HG03469 (cell line): Measurements from ENCODE around the gene TFAP2C.
"Not testable (repeated sequence)": the region's sequence is repeated elsewhere in the genome, so short reads cannot be mapped to it uniquely, and the experiment has no call there.

ENCODE experiments used
- ATAC-seq: cut with Tn5 transposase; IDR thresholded peaks from one replicate; pipeline ENCODE4 v1.9.1; 2021; ENCODE audit warnings: mild to moderate bottlenecking, moderate library complexity, moderate number of reproducible peaks; ENCODE audit not compliant: unreplicated experiment

Gene TFAP2C

DNA sequence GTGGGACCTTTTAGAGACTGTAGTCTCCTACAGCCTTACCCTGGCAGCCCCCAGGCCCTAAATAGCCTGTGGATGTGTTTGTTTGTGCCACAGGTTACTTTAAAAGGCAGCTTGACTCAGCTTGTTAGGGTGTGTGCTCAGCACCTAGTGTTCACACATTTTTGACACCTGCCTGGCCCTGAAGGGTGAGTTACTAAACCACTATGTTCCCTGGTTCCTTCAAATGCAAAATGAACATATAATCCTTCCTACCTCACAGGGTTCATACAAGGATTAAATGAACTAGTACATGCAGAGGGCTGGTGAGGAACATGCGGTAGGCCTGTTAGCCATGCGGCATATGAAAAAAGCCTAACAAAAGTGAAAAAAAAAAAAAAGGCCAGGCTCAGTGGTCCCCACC, 14.9 kb upstream of the TFAP2C start:
- no peak for ATAC-seq

DNA sequence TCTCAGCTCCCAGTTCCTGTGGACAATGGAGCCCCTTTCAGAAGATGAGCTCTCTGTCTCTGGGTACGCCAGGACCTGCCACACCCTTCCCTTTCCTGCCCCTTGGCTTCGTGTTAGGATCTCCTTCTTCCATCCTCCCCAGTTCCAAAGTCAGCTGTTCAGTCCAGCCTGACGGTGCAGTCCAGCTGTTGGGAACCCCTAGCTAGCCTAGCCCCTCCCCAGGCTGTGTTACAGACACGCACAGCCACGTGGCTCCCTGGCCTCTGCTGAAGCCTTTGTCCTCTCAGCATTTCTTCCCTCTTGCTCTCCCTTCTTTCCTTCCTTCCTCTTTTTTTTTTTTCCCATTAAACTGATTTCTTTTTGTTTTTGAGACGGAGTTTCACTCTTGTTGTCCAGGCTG, 12.4 kb upstream of the TFAP2C start:
- no peak for ATAC-seq

DNA sequence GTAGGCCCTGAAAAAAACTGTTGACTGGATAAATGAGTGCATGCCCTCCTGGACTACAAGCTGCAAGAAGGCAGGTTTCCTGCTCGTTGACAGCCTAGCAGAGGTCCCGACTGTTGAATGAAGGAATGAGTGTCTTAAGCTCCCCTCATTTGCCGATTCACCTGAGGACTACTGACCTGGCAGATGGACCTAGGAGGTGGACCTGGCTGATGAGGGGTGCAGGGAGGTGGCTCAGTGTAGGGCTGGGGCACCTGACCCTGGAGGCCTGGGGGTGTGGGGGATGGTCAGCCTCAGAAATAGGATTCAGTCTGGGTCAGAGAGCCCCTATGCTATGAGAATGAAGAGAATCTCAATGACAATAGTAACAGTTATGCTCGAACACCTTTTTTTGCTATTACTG, 11.6 kb upstream of the TFAP2C start:
- ATAC-seq = no peak

DNA sequence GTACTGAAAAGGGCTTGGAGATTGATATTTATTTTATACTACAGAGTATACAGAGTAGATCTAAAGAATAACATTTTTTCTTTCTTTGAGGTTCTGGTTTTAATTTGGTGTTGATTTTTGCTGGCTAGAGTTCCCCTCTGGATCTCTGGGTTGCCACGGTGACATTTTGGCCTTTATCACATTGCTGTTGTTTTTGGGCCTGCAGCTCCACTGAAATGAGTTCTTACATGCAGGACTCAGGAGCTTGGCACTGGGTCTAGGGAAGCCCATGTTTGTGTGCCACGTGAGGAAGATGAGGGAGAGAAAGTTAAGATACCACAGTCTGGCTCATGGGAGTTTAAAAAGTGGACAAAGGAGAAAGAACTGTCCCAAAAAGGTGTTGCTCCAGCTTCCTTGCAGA, 7.4 kb upstream of the TFAP2C start:
- no peak for ATAC-seq

DNA sequence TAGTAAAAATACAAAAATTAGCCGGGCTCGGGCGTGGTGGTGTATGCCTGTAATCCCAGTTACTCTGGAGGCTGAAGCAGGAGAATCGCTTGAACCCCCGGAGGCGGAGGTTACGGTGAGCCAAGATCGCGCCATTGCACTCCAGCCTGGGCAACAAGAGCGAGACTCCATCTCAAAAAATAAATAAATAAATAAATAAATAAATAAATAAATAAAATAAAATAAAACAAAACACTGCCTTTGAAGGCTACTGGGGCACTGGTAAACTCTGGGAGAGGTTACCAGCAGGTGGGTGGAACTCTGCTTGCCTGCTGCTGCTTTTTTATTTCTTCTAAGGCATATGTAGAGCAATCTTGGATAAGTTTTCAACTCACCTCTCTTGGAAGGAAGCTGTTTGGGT, 5.2 kb upstream of the TFAP2C start:
- not testable (repeated sequence) for ATAC-seq

DNA sequence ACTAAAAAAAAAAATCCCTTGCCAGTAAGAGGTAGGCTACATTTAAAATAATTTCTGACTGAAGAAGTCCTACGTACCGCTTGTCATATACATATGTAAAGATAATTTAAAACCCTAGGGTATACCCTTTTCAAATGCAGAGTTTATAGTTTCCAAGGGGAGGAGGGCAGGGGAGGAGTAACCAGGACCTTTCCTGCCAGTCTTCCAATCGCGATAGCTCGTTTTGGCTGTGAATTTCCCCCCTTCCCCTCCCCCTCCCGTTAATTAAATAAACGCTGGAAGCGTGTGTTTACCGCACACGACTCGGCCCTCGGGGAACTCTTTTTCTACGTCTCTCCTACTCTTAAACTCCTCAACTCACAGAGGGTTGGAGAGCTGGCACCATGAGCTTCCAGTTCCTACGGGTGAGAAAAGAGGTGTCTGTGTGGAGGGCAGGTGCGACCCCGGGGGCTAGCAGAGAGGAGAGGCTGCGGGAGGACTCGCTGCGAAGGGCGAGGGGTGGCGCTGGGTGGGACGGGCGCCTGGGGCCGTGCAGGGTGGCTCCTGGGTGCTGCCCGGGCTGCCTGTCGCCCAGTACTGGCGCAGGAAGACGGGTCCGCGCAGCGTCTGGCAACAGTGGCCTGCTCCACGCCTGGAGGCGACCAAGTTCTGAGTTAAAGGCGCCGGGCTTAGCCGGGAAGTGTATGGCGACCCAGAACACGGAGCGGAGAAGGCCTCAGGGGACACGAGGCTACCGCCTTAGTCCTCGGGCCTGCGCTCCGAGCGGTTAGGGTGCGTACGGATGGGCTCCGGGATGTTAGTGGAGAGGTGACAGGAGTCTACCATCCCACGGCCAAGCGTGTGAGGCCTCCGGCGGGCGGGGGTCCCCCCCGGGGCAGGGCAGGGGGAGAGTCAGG, 4.1 kb upstream of the TFAP2C start:
- ATAC-seq = no peak

DNA sequence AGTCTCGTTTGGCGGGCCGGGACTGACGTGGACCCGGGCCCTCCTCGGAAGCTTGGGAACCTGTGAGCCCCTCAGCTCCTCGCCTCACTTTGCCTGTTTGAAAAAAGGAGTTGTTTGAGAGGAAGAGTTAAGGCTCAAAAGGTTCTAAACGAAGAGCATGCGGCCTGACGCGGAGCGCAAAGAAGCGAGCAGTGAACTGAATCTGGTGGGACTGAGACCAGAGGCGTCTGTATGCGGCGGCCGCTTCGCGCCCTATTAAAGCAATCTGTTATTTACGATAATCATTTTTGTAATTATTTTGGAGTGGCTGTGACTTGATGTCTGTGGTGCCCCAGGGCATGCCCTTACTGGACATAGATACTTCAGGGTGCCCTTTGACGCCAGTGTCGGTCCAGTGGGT, 3.3 kb upstream of the TFAP2C start:
- ATAC-seq = no peak

DNA sequence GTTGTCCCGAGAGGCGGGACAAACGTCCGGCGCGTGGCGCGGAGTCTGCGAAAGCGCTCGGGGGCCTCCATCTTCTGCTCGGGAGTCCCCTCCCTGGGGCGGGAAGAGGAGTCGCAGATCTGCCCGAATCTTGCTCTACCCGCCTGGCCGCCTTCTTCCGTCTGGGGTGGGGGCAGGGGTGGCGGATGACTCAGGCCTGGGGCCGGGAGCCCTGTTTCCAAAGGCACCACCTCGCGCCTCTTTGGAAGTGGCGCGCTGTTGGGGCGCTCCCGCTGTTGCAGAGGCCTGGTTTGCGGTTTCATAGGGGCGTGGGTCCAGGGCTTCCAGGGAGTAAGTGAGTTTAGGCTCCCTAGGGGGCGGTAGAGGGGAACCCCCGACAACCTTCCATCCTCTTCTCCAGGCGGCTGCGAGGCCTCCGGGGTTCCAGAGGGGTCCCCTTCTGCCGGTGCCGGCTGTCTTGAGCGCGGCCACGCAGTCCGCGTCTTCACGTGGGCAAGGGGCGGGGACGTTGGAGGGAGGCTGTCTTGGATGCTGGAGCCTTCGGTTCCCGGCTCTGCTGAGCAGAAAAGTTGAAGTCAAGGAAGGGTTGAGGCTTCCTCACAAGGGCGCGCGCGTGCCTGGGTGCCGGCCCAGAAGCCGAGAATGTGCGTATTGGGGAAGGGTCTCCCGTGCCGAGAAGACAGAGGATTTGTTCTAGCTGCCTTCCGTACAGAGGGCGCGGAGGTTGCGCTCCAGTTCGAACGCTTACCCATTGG, 2.6 kb upstream of the TFAP2C start:
- no peak for ATAC-seq

DNA sequence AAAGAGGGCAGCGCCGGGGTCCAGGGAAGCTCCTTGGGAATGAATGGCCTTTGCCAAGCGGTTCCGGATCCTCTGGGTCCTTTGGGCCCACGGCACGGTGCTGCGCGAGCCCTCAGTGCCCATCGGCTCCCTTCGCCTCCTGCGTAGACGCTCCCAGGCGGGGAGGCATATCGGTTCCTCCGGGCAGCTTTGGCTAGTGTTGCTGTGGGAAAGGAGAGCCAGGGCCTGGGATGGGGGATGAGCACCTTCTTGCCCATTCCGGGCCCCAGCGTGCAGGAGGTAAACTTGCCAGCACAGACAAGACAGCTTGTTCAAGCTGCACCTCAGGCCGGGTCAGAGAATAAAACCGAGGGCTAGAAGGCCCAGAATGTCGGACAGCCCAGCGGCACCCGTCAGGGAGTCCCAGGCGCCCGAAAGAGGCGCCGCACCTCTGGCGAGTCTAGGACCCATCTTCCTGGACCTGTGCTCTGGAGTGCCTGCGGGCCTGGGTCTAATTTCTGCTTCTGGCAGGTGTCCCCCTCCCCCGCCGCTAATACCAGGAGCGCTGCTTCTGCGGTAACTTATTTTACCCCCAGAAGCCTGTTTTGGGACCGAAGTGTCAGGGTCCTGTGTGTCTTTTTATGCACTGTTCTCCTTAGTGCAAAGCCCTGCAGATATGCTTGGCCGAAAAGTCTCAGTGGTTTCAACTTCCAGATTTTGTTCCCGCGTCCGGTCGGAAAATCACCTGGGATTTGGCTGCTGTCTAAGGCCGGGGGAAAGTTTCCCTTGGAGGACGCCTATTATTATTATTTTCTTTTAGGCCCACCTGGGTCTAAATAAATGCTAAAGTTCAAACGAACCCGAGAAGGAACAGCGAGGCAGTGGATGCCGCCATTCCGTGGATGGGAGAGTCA, 1.7 kb upstream of the TFAP2C start:
- ATAC-seq = no peak

DNA sequence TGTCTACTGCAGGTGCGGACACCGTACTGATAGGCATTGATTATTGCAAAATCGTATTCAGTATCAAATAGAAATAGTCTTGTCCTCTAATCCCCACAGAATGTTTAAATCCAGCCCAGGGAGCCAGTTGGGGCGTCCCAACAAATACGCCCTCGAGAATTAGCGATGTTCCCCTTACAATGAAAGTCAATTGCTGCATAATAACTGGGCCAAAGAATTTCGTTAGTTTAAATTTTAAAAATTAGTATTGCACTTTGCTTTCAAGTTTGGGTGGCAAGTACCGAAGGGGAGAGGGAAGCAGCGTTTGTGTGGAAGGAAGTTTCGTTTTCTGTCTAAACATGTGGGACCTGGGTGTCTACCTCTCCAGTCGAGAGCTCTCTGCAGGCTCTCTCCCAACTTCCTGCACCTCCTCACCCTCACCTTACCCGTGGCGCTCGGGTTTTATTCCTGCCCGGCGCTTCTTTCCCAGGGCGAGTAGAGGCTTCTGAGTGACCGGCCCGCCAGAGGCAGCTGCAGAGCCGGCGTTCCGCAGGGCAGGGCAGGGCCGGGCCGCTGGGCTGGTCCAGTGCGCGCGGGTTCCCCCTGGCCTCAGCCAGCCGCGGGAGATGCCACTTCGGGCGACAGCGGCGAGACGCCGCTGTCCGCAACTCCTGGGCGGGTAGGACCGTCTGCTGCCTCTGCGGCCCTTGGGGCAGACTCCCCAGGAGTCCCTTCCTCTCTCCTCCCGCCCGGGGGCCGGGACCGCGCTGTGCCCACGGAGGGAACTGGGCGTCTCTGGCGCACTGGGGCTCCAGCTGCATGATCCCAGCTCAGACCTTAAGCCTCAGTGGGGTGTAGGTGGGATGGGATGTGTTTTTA, 862 bp upstream of the TFAP2C start:
- no peak for ATAC-seq

DNA sequence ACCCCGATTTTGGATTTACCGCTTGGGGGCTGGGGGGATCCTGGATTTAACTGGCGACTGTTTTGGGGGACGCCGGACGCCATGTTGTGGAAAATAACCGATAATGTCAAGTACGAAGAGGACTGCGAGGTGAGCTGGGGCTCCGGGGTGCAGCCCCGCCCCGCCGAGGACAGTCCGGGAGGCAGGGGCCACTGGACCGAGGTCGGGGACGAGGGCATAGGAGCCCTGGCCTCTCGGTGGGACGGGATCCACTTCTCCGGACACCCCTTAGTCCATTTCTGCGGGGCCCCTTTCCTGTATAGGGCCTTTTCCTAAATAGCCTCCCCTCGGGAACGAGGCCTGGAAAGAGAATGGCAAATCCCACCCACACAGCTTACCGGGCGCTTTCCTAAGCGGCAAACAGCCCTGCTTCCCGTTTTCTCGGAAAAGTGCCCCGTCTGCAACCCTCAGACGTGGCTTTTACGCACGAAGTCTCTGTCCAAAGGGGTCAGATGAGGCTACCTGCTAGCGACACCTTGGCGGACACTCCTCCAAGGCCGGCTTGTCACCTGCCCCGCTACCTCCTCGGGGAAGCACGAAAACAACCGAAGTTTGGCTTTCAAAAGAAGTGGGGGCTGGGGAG, 469 bp downstream of the TFAP2C start:
- ATAC-seq = no peak

DNA sequence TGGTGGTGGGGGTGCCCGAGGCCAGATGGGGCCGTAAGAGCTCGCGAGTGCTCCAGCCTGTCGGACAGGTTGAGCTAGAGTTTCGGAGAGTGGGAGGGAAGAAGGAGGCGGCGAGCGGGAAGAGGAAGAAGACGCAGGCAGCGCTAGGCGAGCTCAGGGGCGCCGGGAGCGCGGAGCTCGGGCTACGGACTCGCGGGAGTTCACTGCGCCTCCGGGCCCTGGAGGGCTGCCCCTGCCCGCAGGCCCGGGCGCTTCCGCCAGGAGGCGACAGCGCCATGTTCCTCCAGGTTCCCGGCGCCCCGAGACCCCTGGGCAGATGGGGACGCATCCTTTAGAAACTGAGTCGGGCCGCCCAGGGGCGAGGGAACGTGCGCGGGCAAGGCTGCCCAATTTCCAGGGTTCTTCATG, 984 bp downstream of the TFAP2C start:
- ATAC-seq = no peak

DNA sequence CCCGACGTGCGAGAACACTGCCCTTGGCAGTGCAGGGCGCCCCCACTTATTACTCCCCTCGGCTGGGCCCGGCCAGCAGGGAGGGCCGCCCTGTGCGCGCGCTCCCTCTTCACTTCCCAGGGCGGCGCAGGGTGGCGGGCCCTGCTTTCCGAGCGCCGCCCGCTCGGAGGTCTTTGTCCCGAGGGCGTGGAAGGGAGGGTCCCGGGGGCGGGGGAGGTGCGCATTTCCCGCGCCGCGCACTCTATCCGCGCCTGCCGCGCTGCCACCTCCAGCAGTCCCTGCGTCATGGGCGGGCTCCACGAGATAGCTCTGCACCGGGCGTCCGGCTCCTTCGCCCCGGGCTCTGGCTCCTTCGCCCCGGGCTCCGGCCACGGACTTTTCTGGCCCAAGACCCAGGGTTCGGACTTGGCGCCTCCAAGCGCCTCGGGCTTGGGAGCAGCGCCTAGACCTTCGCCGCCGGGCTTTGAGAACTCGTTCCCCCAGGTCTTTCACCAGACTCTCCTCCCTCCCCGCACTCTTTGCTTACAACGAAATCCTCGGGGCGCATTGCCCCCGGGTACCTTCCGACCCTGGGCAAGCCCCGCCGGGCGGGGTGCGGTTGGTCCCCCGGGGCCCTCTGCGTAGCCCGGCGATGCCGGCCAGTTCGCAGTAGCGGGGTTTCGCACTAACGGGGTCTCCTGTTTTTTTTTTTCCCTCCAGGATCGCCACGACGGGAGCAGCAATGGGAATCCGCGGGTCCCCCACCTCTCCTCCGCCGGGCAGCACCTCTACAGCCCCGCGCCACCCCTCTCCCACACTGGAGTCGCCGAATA, 1.6 kb downstream of the TFAP2C start:
- ATAC-seq = no peak

DNA sequence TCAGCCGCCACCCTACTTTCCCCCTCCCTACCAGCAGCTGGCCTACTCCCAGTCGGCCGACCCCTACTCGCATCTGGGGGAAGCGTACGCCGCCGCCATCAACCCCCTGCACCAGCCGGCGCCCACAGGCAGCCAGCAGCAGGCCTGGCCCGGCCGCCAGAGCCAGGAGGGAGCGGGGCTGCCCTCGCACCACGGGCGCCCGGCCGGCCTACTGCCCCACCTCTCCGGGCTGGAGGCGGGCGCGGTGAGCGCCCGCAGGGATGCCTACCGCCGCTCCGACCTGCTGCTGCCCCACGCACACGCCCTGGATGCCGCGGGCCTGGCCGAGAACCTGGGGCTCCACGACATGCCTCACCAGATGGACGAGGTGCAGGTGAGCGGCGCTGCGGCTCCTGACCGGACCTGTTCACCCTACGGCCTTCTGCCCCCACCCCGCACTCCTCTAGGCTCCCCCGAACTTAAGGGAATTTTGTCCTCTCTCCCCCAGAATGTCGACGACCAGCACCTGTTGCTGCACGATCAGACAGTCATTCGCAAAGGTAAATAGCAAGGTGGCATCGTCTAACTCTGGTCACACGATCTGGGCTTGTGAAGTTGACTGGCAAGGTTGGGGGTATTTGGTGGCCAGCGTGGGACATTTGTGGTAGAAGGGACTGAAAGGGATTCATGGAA, 2.3 kb downstream of the TFAP2C start:
- no peak for ATAC-seq

DNA sequence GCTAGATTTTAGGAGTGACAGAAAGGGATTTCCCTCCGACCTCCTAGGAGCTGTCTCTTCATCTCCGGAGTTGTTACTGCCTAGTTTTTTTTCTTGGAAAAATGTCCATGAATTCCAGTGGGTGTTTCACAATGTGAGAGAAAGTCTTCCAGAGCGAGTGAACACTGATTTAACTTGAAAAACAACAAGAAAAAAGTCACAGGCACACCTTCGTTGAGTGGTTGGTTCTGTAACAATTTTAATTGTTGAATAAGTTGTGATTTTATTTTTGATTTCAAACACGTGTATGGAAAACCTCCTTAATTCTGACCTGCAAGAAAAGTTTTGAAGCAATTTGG, 2.9 kb downstream of the TFAP2C start:
- no peak for ATAC-seq

DNA sequence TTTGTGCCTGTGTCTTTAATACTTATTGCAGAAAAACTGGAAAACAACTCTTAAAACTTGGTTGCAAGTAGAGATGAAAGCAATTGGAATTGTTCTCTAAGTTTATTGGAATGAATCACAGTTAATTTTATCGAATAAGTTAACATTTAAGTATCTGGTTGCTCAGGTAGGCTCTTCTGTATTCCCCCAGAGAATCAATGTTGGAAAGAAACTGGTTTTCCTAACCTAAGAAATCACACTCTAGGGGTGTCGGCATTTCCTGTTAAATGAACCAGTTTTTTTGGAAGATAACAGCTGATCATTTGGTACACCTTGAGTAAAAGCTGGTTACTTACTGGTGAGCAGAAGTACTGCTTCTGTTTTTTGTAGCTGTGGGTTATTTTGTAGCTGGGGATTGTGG, 5.2 kb downstream of the TFAP2C start:
- ATAC-seq = no peak

DNA sequence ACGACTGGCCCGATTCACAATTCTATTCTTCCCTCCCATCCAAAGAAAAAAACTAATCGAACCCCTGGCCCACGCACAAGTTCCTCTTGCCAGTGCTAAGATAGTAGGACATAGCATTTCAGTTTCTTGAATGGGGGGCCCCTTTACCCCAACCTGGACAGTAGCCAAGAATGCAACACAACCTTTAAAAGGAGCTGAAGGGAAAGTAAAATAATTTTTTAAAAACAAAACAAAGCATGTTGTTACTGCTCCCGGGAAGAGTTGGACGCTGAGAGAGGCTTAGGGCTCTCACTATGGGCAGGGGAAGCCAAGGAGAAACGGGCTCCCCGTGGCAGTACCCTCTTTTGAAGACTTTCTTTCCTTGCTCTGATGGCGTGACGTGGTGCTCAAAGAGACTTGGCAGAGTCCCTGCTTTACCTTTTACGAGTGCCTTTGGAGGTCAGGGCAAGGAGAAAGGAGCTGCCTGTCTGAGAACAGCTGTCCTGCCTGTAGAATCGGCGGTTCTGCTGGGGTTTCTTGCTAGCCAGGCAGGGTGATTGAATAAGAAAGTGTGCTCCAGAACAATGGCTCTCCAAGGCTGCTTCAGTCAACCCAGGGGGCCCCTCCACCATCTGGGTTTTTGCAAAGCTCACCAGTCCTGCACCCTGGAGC, 5.8 kb downstream of the TFAP2C start:
- no peak for ATAC-seq

DNA sequence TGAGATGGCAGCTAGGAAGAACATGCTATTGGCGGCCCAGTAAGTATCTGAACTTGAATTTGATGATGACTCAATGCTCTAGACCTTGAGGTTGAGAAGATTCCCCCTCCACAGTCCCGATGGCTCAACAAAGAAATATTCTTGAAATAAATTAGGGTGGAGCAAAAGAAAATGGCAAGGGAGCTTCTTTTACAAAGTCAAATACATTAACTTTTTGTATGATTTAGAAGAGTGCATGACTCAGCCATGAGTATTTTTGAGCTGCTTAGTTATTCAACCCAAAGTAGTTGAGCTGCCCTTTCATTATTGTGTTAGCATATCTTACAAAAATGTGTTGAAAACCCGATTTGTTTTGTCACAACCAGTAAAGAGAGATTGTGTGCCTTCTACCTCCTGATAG, 7.6 kb downstream of the TFAP2C start:
- ATAC-seq = no peak
